GM23248 (cell line): ENCODE measurements around the gene TP63.

Experiments used
- EZH2 ChIP-seq: fragments of 200-600 bp; sonication (generic); IDR thresholded peaks from 2 replicates; pipeline ENCODE4 v1.6.1; 2018; ENCODE audit warnings: antibody characterized with exemption, mild to moderate bottlenecking; ENCODE audit not compliant: insufficient read depth, poor library complexity, severe bottlenecking
- EZH2phosphoT487 ChIP-seq: fragments of 200-600 bp; sonication (generic); IDR thresholded peaks from 2 replicates; pipeline ENCODE4 v1.6.1; 2018; ENCODE audit warnings: antibody characterized with exemption, moderate library complexity, mild to moderate bottlenecking, low read depth; ENCODE audit not compliant: insufficient read depth

GRCh38 chr3:189635339-189635738 is 4.2 kb downstream of the TP63 start:
- TF ChIP-seq EZH2 (no peak), EZH2phosphoT487 (no peak)
